OCI-M1 (cell line): Measurements from ENCODE around the gene PAIP1.
"Not testable (repeated sequence)": the region's sequence is repeated elsewhere in the genome, so short reads cannot be mapped to it uniquely, and the experiment has no call there.

ENCODE experiments used
- DNase-seq: peaks from one replicate; lab custom pipeline; 2025; lab: John Stamatoyannopoulos, UW

The PAIP1 gene

DNA sequence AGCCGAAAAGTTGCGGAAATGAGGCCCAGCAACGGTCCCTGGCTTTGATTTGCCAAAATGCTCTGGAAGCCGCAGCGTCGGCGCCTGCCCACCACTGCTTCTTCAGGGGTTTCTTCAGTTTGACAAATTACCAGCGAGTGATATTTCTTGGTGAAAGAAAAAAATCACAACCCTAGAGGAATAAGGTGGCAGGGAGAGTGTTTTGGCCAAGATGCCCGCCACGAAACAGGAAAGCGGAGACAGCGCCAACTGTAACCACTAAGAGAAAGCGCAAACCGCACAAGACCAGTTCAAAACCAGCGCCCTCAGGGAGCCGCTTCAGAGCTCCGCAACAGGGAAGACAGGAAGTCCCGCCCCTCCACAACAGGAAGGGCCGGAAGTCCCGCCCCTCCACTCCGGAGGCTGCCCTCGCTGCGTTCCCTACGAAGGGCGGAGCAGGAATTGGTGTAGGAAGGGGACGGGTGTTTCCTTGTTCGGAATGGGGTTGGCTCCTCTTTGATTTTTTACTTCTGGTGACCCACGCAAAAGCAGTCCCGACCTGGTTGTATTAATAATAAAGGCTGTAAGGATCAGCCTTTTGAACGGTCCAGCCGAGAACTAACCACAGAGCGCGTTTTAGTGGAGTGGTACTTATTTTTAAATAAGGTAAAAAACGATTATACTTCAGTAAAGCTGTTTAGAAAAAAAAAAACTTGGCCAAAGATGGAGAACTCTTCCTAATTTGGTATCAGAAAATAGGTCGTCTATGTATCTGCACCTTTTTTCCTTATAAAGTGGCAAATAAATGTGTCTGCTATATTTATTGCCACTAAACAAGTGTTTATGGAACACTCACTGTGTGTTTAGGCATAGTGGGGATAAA, 41.8 kb downstream of the PAIP1 start, which contains the start of gene C5orf34:
C5orf34 (minus strand) TSS at position 333 of the 862 bp plus-strand sequence. CDS start 5,809 bp downstream, outside the sequence.
- DNase-seq = peak; percentile 98

DNA sequence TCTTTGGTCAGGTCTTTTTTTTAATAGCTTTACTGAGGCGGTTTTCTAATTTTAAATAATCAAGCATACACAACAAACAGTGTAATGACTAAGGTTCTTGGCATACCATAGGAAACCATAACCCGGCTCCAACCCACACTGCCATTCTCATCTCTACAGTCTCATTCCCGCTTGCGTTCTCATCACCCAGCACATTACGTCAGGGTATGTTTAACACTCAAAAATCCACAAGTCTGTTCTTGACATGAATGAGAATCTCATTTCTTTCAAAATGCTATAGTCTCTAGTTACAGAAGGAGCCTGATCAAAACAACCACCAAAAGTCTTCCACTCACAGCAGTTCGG, 42.4 kb downstream of the PAIP1 start:
- DNase-seq = no peak

DNA sequence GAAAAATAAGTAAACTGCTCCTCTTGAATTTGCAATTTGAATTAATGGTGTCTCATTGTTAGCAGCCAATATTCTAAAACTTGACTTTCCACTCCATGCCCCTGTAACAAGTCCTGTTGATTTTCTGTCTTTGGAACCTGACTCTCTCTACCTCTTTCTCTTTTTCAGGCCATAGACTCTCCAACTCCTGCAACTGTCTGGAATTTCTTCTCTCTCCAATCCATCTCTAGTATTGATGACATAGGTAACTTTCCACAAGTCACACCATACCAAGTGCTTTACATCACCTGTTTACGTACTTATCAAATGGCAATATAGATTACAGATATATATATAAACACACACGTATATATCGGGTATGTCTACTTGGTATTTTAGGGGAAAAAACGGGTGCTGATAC, 42.9 kb downstream of the PAIP1 start:
- peak; percentile 45 for DNase-seq

DNA sequence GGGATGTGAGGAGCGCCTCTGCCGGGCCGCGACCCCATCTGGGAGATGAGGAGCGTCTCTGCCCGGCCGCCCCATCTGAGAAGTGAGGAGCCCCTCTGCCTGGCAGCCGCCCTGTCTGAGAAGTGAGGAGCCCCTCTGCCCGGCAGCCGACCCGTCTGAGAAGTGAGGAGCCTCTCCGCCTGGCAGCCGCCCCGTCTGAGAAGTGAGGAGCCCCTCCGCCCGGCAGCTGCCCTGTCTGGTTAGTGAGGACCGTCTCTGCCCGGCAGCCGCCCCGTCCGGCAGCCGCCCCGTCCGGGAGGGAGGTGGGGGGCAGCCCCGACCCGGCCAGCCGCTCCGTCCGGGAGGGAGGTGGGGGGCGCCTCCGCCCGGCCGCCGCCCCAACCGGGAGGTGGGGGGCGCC, 45.8 kb downstream of the PAIP1 start:
- DNase-seq = not testable (repeated sequence)

DNA sequence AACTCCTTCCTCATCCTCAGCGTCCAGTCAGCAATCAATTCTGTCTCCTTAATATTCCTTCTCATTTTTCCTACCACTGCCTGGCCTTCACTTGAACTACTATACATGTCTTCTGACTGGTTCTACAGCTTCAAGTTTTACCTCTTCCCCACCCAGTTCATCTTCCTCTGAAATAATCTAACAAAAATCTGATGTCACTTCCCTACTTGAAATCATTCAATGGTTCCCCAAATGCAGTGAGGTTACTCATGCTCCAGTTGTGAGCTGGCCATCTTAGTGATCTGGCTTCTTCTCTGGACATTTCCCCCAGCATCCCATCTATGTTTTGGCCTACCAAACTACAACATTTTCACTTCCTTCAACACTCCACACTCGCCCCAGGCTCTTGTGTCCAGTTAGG, 58.3 kb downstream of the PAIP1 start:
- DNase-seq = no peak

DNA sequence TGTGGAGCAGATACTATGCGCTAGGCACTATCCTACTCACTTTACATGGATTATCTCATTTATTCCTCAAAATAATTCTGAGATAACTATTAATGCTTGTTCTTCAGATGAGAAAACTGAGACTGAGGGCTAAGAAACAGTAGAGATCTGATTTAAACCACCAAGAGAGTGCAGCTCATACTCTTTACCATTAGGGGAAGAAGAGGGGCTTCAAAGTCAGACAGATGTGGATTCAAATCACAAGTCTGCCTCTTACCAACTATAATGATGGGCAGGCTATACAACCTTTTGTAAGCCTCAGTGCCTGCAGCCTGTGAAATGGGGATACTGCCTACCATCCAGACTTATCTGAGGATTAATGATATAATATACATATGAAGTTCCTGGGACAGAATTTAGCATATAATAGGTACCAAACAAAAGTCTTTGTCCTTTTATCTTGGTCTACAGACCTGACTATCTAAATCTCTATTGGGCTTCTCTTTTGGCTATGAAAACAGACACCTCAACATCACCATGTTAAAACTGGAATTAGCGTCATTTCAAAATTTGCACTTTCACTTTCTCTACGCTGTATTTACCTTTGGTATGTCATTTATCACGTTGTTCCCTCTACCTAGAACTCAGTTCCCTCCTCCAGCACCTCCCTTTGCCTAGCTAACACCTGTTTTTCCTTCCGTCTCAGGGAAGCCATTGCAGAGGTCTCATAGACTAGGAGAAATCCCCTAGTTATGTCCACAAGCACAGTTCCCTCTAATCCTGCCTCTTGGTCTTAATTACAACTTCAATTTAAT, 59.4 kb downstream of the PAIP1 start:
- peak; percentile 40 for DNase-seq

DNA sequence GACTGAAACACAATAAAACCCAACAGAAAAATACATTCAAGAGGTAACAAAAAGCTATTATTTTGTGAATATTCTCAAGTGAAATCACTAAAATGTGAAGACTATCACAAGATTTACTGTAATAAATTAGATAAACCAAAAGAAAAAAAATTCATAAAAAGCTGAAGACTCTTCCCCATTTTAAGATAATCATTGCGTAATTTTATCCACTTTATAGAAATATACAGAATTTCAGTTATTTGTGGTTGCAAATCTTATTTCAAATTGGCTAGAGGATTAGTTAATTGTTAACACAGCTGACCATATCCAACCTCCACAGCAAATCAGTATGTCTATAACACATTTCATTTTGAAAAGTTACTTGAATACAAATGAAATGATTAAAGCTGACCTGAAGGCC, 65.6 kb downstream of the PAIP1 start:
- DNase-seq = no peak

DNA sequence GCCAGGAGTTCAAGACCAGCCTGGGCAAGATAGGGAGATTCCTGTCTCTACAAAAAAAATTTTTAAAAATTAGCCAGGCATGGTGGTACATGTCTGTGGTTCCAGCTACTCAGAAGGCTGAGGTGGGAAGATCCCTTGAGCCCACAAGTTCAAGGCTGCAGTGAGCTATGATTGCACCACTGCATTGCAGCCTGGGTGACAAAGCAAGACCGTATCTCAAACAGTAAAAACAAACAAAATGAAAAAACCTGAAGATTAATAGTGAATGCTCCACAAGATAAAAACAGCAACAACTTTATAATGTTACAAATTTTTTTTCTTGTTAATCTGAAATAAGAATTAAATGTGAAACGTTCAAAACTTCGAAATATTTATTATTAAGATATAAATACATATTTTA, 70.5 kb downstream of the PAIP1 start:
- DNase-seq = no peak

DNA sequence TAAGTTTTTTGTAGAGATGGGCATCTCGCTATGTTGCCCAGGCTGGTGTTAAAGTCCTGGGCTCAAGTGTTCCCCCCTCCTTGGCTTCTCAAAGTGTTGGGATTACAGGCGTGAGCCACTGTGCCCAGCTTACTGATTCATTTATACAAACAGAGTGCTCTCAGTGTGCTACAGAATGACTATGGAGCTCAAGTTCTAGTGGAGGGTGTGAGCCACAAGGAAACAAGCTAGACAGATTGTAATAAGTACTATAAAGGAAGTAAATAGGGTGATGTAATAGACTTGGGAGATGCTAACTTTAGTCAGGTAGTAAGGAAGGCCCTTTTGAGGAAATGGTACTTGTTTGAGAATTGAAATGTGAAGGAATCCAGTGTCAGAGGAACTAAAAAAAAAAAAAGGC, 71.5 kb downstream of the PAIP1 start:
- peak; percentile 38 for DNase-seq

DNA sequence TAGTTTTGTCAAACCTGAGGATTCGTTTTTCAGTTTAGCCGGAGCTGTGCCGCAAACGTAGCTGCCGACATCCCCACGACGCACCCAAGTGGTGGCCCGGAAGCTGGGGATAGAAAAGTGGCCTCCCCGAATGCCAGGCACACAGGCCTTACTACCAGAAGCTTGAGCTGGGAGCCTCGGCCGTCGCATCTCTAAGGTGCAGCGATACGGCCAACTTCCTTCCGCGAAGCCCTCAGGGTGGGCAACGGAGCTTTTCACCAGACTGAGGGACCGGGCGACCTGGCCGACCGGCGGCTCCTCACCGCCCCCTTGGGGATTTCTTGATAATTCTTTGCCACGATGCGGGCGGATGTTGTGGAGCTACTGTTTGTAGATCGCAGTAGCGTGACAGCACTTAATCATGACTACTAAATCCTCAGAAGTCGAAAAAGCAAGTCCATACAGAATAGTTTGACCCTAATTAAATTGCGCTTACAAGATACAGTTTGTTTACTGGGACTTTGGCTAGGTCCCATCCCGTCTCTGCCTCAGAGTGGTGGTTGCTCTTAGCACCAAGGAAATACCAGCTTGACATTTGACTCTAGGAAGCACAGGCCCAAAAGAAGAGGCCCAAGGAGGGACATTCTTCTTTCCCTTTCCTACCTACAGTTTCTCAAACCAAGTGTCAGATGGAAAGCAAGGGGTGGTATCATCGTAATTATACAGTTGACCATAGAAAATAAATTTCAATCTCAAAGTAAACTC, 72.6 kb downstream of the PAIP1 start:
- DNase-seq = peak; percentile 94

DNA sequence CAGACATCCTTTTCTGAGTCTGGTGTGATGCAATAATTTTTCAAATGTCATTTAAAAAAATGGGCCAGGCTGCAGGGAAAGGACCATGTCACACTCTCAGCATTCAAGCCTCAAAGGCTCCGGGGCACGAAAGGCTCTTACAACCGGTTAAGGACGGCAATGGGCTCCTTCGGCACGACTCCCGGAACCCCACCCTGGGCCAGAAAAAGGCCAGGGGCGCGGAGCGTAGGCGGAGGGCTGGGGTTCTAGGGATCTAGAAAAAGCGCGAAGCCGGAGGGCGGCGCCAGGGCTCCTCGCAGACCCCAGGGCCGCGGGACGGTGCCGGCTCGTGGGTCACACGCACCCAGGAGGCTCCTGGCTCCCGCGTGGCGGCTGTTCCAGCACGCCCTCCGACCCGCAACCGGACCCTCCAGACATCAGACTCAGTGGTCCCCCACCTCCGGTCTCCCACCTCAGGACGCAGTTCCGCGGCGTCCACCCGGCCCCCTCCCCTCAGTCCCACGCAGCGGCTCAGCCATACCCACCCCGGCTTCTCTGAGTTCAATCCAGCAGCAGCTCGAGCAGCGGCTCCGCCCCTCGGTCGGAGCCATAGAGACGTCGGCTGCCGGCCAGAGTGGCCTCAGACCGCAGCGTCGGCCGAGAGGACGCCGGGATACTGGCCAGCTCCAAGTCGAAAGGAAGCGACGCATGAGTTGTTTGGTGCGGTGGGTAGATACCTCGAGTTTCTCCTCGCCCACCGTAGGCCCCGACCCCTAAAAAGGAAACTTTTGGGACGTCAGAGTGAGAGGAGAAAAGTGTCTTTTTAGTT, 73.4 kb downstream of the PAIP1 start, which contains the start of gene TMEM267:
TMEM267 (minus strand) TSS at position 568 of the 808 bp plus-strand sequence. CDS start 29,896 bp downstream, outside the sequence.
- DNase-seq = peak; percentile 96

DNA sequence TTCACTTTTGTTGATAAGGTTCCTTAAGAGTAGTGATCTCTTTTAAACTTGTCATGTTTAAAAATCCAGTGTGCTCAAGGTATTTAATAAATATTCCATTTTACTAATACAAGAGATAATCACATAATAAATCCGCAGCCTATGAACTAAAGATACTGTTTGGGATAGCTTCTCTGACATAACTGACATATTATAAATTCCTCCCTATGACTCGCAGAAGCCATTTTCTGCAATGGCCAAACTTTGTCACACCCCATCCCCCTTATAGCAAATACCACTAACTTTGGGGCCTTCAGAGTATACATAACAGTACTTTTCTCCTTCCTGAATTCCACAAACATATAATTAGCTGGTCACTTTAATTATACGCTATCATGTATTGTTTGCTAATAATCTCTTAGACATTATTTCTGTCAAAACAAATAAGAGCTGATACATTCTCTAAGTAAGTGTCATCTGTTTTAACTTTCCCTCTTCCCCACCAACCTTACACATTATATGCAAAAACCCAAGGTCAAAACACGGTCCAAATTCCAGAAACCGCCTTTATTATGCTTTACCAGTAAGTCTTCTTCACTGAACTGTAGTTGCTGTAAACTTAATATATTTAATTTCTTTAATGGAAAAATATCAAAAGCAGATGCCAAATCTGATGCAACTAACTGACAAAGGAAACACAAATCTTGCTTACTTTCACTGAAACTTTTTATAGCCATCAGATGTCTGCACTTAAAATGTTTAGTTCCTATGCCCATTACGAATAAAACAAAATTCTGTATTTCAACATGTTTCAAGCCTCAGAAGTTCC, 74.2 kb downstream of the PAIP1 start:
- peak; percentile 43 for DNase-seq
